PC-3 (cell line): ENCODE data around the gene MYLK2. TPM values are rescaled to one million over a fixed set of nuclear protein-coding genes. Genes with fewer than 3 reads are reported as not detected.

Experiments
- ATAC-seq: fragments of 200-7000 bp; cut with Tn5 transposase; 2 replicates; pipeline ENCODE4 v1.9.1; 2020; ENCODE audit warnings: mild to moderate bottlenecking, moderate library complexity
- BruUV-seq: library from RNA; stranded (reverse); fragments of 400-500 nt; replicated peaks from 2 replicates; lab custom pipeline; 2021; lab: Mats Ljungman, UMichigan
- CTCF ChIA-PET: fragments of 300-600 bp; sonication (Branson Sonifier 250); formaldehyde crosslinking; loops from one replicate; lab custom pipeline; 2022; ENCODE audit warnings: antibody characterized with exemption; lab: Charles Lee
- POLR2A ChIA-PET: fragments of 300-600 bp; sonication (Branson Sonifier 250); formaldehyde crosslinking; loops from one replicate; lab custom pipeline; 2022; ENCODE audit warnings: antibody characterized with exemption; ENCODE audit not compliant: unreplicated experiment; lab: Charles Lee
- DNase-seq: peaks from one replicate; pipeline ENCODE4 v3.0.0-alpha.2; 2015
- H2AFZ ChIP-seq: fragments of 300-600 bp; sonication (generic); 2 replicates; pipeline ENCODE4 v1.6.0; 2016; ENCODE audit warnings: antibody characterized with exemption, low read length
- H3F3A ChIP-seq: fragments of 300-600 bp; sonication (generic); one replicate; pipeline ENCODE4 v1.6.0; 2017; ENCODE audit warnings: antibody characterized with exemption, low read length, control low read depth, mild to moderate bottlenecking; ENCODE audit not compliant: unreplicated experiment
- H3K27ac ChIP-seq: fragments of 300-600 bp; sonication (generic); 2 replicates; pipeline ENCODE4 v1.5.1; 2016; ENCODE audit warnings: mild to moderate bottlenecking, low read length
- H3K27me3 ChIP-seq: fragments of 300-600 bp; sonication (generic); 2 replicates; pipeline ENCODE4 v1.6.1; 2016; ENCODE audit warnings: low read length, mixed read lengths
- H3K36me3 ChIP-seq: fragments of 300-600 bp; sonication (generic); 2 replicates; pipeline ENCODE4 v1.6.1; 2016; ENCODE audit warnings: low read depth, mixed run types, low read length, mixed read lengths
- H3K4me1 ChIP-seq: fragments of 300-600 bp; sonication (generic); 2 replicates; pipeline ENCODE4 v1.5.1; 2016; ENCODE audit warnings: low read length; ENCODE audit not compliant: insufficient read depth
- H3K4me2 ChIP-seq: fragments of 300-600 bp; sonication (generic); 2 replicates; pipeline ENCODE4 v1.6.0; 2016; ENCODE audit warnings: low read length
- H3K4me3 ChIP-seq: fragments of 300-600 bp; sonication (generic); 2 replicates; pipeline ENCODE4 v1.5.1; 2016; ENCODE audit warnings: mild to moderate bottlenecking, low read length, mixed read lengths
- H3K79me2 ChIP-seq: fragments of 300-600 bp; sonication (generic); 2 replicates; pipeline ENCODE4 v1.6.1; 2017; ENCODE audit warnings: low read length, mixed read lengths
- H3K9ac ChIP-seq: fragments of 300-600 bp; sonication (generic); 2 replicates; pipeline ENCODE4 v1.6.0; 2016; ENCODE audit warnings: mild to moderate bottlenecking, low read length
- H3K9me2 ChIP-seq: fragments of 300-600 bp; sonication (generic); replicated peaks from 2 replicates; pipeline ENCODE4 v1.6.1; 2016; ENCODE audit warnings: mixed run types, low read length, mixed read lengths
- H3K9me3 ChIP-seq: fragments of 300-600 bp; sonication (generic); 2 replicates; pipeline ENCODE4 v1.6.1; 2016; ENCODE audit warnings: low read length, mixed read lengths
- H4K20me1 ChIP-seq: fragments of 300-600 bp; sonication (generic); 2 replicates; pipeline ENCODE4 v1.6.1; 2016; ENCODE audit warnings: low read length, mixed read lengths
- CTCF ChIP-seq: fragments of 300-600 bp; sonication (generic); conservative IDR thresholded peaks from 2 replicates; pipeline ENCODE4 v1.5.1; 2017; ENCODE audit warnings: antibody characterized with exemption, low read depth, mild to moderate bottlenecking, low read length
- EZH2 ChIP-seq: fragments of 300-600 bp; sonication (generic); IDR thresholded peaks from one replicate; pipeline ENCODE4 v1.6.1; 2017; ENCODE audit warnings: antibody characterized with exemption, mild to moderate bottlenecking, low read length; ENCODE audit not compliant: unreplicated experiment
- EZH2phosphoT487 ChIP-seq: fragments of 300-600 bp; sonication (generic); IDR thresholded peaks from 2 replicates; pipeline ENCODE4 v1.6.1; 2018; ENCODE audit warnings: mild to moderate bottlenecking, antibody characterized with exemption, low read length, borderline replicate concordance
- intact Hi-C: fragments of 100-400 bp; cut with micrococcal nuclease; formaldehyde crosslinking; loops from 2 replicates; pipeline ENCODE4 v1.9.0; 2023
- total RNA-seq: library from RNA; depleted of rRNA; stranded (reverse); fragments of >200 nt; gene quantifications from 2 replicates; pipeline ENCODE4 v1.2.3, GENCODE V29; 2014

Gene MYLK2
- total RNA-seq, 1 experiment from 2014 or later = 1.7 TPM

- H4K20me1 ChIP-seq = no peaks in the 10 kb centered on the region
- H3K4me2 ChIP-seq = peak overlapping the region; percentile 69
- DNase-seq (peak; percentile 58), ATAC-seq (peak; percentile 91)
- H3K79me2 ChIP-seq = no peaks in the 10 kb centered on the region
- H3K4me3 ChIP-seq = peak overlapping the region; percentile 45; the same call in 1 of the 2 replicates
- no peak overlapping the region for H3K9ac ChIP-seq
- no peaks in the 10 kb centered on the region for H3K27me3 ChIP-seq
- ChIA-PET CTCF (interaction anchor here (0.5 to 1.0 kb wide), 6 partner anchors 23 to 206 kb away, joined by 3 to 6 read pairs (median 4); partner anchors contain the start of genes FOXS1 and PDRG1), POLR2A (interaction anchor here (0.5 kb wide), 1 partner anchor 128 kb away, joined by 3 read pairs; no protein-coding TSS in a partner anchor)
- intact Hi-C loops = loop anchor here (1.0 kb wide), 4 partner anchors 24 to 270 kb away; partner anchors contain the start of gene PDRG1
- H3K9me3 ChIP-seq = no peaks in the 10 kb centered on the region
- no TSS peak for BruUV-seq
- no peaks in the 10 kb centered on the region for H3F3A ChIP-seq
- no peak for TF ChIP-seq EZH2
- TF ChIP-seq CTCF = peak; percentile 99
- no peaks in the 10 kb centered on the region for H3K36me3 ChIP-seq
- no peak overlapping the region for H3K27ac ChIP-seq
- peak overlapping the region; percentile 55; the same call in 1 of the 2 replicates for H2AFZ ChIP-seq
- H3K9me2 ChIP-seq = no peaks in the 10 kb centered on the region
- no peaks in the 10 kb centered on the region for H3K4me1 ChIP-seq
These were observed 3.5 kb downstream of the MYLK2 start for GRCh38 chr20:31822421-31823330.

GRCh38 chr20:31823360-31824124 is 4.4 kb downstream of the MYLK2 start:
- Histone ChIP-seq H3K79me2 (no peaks in the 10 kb centered on the region), H3F3A (no peaks in the 10 kb centered on the region), H3K4me3 (no peak overlapping the region), H3K9me2 (no peaks in the 10 kb centered on the region), H3K9me3 (no peaks in the 10 kb centered on the region), H2AFZ (no peak overlapping the region), H3K27me3 (no peaks in the 10 kb centered on the region), H3K4me1 (no peaks in the 10 kb centered on the region), H4K20me1 (no peaks in the 10 kb centered on the region), H3K36me3 (no peaks in the 10 kb centered on the region), H3K4me2 (no peak overlapping the region), H3K9ac (no peak overlapping the region), H3K27ac (no peak overlapping the region)
- no TSS peak for BruUV-seq
- intact Hi-C loops = loop anchor here (1.0 kb wide), 3 partner anchors 23 to 269 kb away; partner anchors contain the start of gene PDRG1
- CTCF ChIA-PET = interaction anchor here (0.5 to 1.0 kb wide), 6 partner anchors 22 to 205 kb away, joined by 3 to 6 read pairs (median 4); partner anchors contain the start of genes FOXS1 and PDRG1
- no peak for TF ChIP-seq EZH2phosphoT487
- no peak for TF ChIP-seq CTCF
- no peak for TF ChIP-seq EZH2
- DNase-seq (no peak), ATAC-seq (no peak)
- POLR2A ChIA-PET = interaction anchor here (0.5 kb wide), 1 partner anchor 127 kb away, joined by 3 read pairs; no protein-coding TSS in a partner anchor
